ENCODE measurements around the gene CST3.

Gene CST3

GRCh38 chr20:23603321-23603720, 34.4 kb downstream of the CST3 start:
- no peak for DNase-seq (ENCODE audit: low read depth in 1 of 2, low spot score in 1 of 2)

GRCh38 chr20:23602699-23603098, 35.1 kb downstream of the CST3 start:
- no peak for DNase-seq (ENCODE audit: low read depth in 1 of 2, low spot score in 1 of 2)

GRCh38 chr20:23602241-23602640, 35.5 kb downstream of the CST3 start:
- no peak for DNase-seq (ENCODE audit: low read depth in 1 of 2, low spot score in 1 of 2)

GRCh38 chr20:23601715-23602114, 36.0 kb downstream of the CST3 start:
- no peak for DNase-seq (ENCODE audit: low read depth in 1 of 2, low spot score in 1 of 2)

GRCh38 chr20:23598481-23598880, 39.3 kb downstream of the CST3 start:
- no peak for DNase-seq (ENCODE audit: low read depth in 1 of 2, low spot score in 1 of 2)

- no peak for DNase-seq (ENCODE audit: low read depth in 1 of 2, low spot score in 1 of 2)
Measured at GRCh38 chr20:23596579-23597250, 41.0 kb downstream of the CST3 start.

GRCh38 chr20:23595941-23596340, 41.8 kb downstream of the CST3 start:
- no peak for DNase-seq (ENCODE audit: low read depth in 1 of 2, low spot score in 1 of 2)

- no peak for DNase-seq (ENCODE audit: low read depth in 1 of 2, low spot score in 1 of 2)
Measured at GRCh38 chr20:23588434-23589403, 49.0 kb downstream of the CST3 start.

- DNase-seq (ENCODE audit: low read depth in 1 of 2, low spot score in 1 of 2) = no peak
Measured at GRCh38 chr20:23587631-23588030, 50.1 kb downstream of the CST3 start.

- no peak for DNase-seq (ENCODE audit: low read depth in 1 of 2, low spot score in 1 of 2)
Measured at GRCh38 chr20:23586735-23587525, 50.8 kb downstream of the CST3 start.

- DNase-seq (ENCODE audit: low read depth in 1 of 2, low spot score in 1 of 2) = no peak
Measured at GRCh38 chr20:23585808-23586734, 51.7 kb downstream of the CST3 start.

GRCh38 chr20:23585449-23585807, 52.3 kb downstream of the CST3 start:
- no peak for DNase-seq (ENCODE audit: low read depth in 1 of 2, low spot score in 1 of 2)

GRCh38 chr20:23584434-23585199, 53.1 kb downstream of the CST3 start:
- no peak for DNase-seq (ENCODE audit: low read depth in 1 of 2, low spot score in 1 of 2)

All from activated CD4-positive, alpha-beta T cell treated with anti-CD3 and anti-CD28 coated beads, Interleukin-2, amount 50 U/mL, for 24 hours (primary cell).